Testis (tissue), 3 donors: ENCODE data around the gene RFPL4A. TPM values are rescaled to one million over a fixed set of nuclear protein-coding genes. Genes with fewer than 3 reads are reported as not detected.
A peak's percentile ranks its signal among the peaks of the same experiment; 100 is the strongest.

ENCODE experiments used
- DNase-seq: peaks from one replicate; pipeline ENCODE4 v3.0.0-alpha.2; 2019
- H3K27ac ChIP-seq, 2 donors: fragments of 200-600 bp; sonication (generic); one replicate each; pipeline ENCODE4 v1.5.1; 2019
- H3K27me3 ChIP-seq: fragments of 200-600 bp; sonication (generic); one replicate; pipeline ENCODE4 v1.5.1; 2019
- H3K36me3 ChIP-seq: fragments of 200-600 bp; sonication (generic); one replicate; pipeline ENCODE4 v1.5.1; 2017; ENCODE audit warnings: low read depth; ENCODE audit errors: missing control alignments
- H3K4me1 ChIP-seq: fragments of 200-600 bp; sonication (generic); one replicate; pipeline ENCODE4 v1.5.1; 2019
- H3K4me3 ChIP-seq, 2 donors: fragments of 200-600 bp; sonication (generic); one replicate each; pipeline ENCODE4 v1.5.1; 2017 to 2019
- H3K9me3 ChIP-seq: fragments of 200-600 bp; sonication (generic); one replicate; pipeline ENCODE4 v1.5.1; 2017
- POLR2A ChIP-seq: fragments of 450-650 bp; IDR thresholded peaks from one replicate; pipeline ENCODE4 v1.6.1; 2017; ENCODE audit warnings: antibody characterized with exemption, mild to moderate bottlenecking, moderate library complexity
- WGBS, 2 donors: methylation state at CpG; one replicate each; pipeline ENCODE4 v1.1.5; 2018; 5-methylcytosine and 5-hydroxymethylcytosine counted together
- intact Hi-C: fragments of 100-400 bp; cut with DNase I; formaldehyde crosslinking; loops from one replicate; pipeline ENCODE4 v1.15.1; 2023; ENCODE audit warnings: low total_unique reads
- polyA plus RNA-seq: library from polyadenylated mRNA; stranded (reverse); fragments of 350-450 nt; fragmentation: Illumina TruSeq; extraction: RNeasy Lipid Tissue Mini Kit (QIAGEN cat#74804); gene quantifications from one replicate; pipeline ENCODE4 v1.2.3, GENCODE V29; 2014; ENCODE audit warnings: low read depth, low replicate concordance; ENCODE audit not compliant: insufficient read depth
- total RNA-seq, 2 donors: library from RNA; depleted of rRNA; stranded (reverse); fragments of >200 nt; gene quantifications; one replicate each; pipeline ENCODE4 v1.2.3, GENCODE V29; 2016
- TF ChIP-seq, protein P1 (sequence below), 3 experiments: fragments of 450-650 bp in 2 of 3; fragments of 200-600 bp in 1 of 3; sonication (generic) in 1 of 3; IDR thresholded peaks; one replicate each; pipeline ENCODE4 v1.5.1; 2016 to 2019; ENCODE audit warnings: antibody characterized with exemption in 3 of 3, mild to moderate bottlenecking in 2 of 3, moderate library complexity in 1 of 3

RFPL4A gene
- total and polyA plus RNA-seq, 3 donors from 2014 or later = 0.31 to 2.5 (median 1.8) TPM

DNA sequence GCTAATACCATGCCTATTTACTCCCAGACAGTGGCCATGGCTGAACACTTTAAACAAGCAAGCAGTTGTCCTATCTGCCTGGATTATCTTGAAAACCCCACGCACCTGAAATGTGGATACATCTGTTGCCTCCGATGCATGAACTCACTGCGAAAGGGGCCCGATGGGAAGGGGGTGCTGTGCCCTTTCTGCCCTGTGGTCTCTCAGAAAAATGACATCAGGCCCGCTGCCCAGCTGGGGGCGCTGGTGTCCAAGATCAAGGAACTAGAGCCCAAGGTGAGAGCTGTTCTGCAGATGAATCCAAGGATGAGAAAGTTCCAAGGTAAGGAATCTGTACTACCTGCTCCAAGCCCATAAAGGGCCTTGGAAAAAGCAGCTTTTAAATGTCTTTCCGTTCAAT is 18.6 kb downstream of the RFPL4A start:
- Histone ChIP-seq H3K27me3 (no peaks in the 10 kb centered on the region), H3K36me3 (no peaks in the 10 kb centered on the region), H3K27ac (no peak overlapping the region), H3K4me3 (no peak overlapping the region), H3K4me1 (no peaks in the 10 kb centered on the region), H3K9me3 (no peaks in the 10 kb centered on the region)
- 16 to 19% methylated on average over 6 to 7 of the region's 7 CpGs for WGBS, 2 donors
- TF ChIP-seq, protein P1, sequence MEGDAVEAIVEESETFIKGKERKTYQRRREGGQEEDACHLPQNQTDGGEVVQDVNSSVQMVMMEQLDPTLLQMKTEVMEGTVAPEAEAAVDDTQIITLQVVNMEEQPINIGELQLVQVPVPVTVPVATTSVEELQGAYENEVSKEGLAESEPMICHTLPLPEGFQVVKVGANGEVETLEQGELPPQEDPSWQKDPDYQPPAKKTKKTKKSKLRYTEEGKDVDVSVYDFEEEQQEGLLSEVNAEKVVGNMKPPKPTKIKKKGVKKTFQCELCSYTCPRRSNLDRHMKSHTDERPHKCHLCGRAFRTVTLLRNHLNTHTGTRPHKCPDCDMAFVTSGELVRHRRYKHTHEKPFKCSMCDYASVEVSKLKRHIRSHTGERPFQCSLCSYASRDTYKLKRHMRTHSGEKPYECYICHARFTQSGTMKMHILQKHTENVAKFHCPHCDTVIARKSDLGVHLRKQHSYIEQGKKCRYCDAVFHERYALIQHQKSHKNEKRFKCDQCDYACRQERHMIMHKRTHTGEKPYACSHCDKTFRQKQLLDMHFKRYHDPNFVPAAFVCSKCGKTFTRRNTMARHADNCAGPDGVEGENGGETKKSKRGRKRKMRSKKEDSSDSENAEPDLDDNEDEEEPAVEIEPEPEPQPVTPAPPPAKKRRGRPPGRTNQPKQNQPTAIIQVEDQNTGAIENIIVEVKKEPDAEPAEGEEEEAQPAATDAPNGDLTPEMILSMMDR (IDR thresholded peaks at IDR 0.05) = peak in 1 of 3 experiments; percentile 14
- TF ChIP-seq POLR2A = no peak
- intact Hi-C loops = no loop called here
- peak; percentile 61 for DNase-seq

DNA sequence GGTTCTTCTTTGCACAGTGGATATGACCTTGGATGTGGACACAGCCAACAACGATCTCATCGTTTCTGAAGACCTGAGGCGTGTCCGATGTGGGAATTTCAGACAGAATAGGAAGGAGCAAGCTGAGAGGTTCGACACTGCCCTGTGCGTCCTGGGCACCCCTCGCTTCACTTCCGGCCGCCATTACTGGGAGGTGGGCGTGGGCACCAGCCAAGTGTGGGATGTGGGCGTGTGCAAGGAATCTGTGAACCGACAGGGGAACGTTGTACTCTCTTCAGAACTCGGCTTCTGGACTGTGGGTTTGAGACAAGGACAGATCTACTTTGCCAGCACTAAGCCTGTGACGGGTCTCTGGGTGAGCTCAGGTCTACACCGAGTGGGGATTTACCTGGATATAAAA is 19.4 kb downstream of the RFPL4A start:
- Histone ChIP-seq H3K27me3 (no peaks in the 10 kb centered on the region), H3K9me3 (no peaks in the 10 kb centered on the region), H3K4me1 (no peaks in the 10 kb centered on the region), H3K36me3 (no peaks in the 10 kb centered on the region), H3K4me3 (peak overlapping the region in 1 of 2 donors; percentile 21), H3K27ac (no peak overlapping the region)
- intact Hi-C loops = no loop called here
- DNase-seq = no peak
- TF ChIP-seq POLR2A = no peak
- TF ChIP-seq, protein P1 (IDR thresholded peaks at IDR 0.05) = no peak
- 53 to 63% methylated on average over 16 of the region's 16 CpGs for WGBS, 2 donors

- no peaks in the 10 kb centered on the region for H3K36me3 ChIP-seq
- no peak for DNase-seq
- no peaks in the 10 kb centered on the region for H3K27me3 ChIP-seq
- H3K27ac ChIP-seq = no peak overlapping the region
- no peak overlapping the region for H3K4me3 ChIP-seq
- TF ChIP-seq, protein P1 (IDR thresholded peaks at IDR 0.05) = no peak
- TF ChIP-seq POLR2A = no peak
- intact Hi-C loops = no loop called here
- H3K9me3 ChIP-seq = no peaks in the 10 kb centered on the region
- 84 to 91% methylated on average over 5 of the region's 5 CpGs for WGBS, 2 donors
- no peaks in the 10 kb centered on the region for H3K4me1 ChIP-seq
Measured at GRCh38 chr19:55781112-55781511, 22.2 kb downstream of the RFPL4A start.

- whole genome bisulfite sequencing, 2 donors = 93 to 94% methylated on average over 11 of the region's 11 CpGs
- no peaks in the 10 kb centered on the region for H3K9me3 ChIP-seq
Measured at GRCh38 chr19:55795021-55795420, 36.1 kb downstream of the RFPL4A start.

DNA sequence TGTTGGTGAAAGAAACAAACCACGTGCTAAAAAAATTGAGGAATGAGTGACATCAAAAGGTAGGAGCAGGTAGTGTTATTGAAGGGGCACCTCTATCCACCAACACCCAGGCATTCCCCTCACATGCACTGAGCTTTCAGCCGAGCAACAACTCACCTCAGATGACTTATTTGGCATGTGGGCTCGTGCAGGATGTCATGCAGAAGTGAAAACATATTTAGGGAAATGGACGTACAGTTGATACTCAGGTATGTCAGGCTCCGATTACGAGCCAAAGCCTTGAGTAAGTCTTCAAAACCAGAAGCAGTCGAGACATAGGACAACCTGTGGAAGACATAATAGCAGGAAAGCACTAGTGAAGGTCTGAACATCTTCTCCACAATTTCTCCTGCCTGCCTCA is 42.5 kb downstream of the RFPL4A start:
- intact Hi-C loops = no loop called here
- WGBS, 2 donors = 66 to 87% methylated on average over 7 of the region's 7 CpGs

More at GRCh38 chr19:55795021-55795420, 36.1 kb downstream of the RFPL4A start:
- Histone ChIP-seq H3K4me3 (no peak overlapping the region), H3K4me1 (no peaks in the 10 kb centered on the region), H3K27ac (no peak overlapping the region), H3K36me3 (no peaks in the 10 kb centered on the region), H3K27me3 (no peaks in the 10 kb centered on the region)
- intact Hi-C loops = no loop called here
- no peak for DNase-seq
- TF ChIP-seq, protein P1 (IDR thresholded peaks at IDR 0.05) = no peak
- TF ChIP-seq POLR2A = no peak

More for the DNA sequence above, 42.5 kb downstream of the RFPL4A start:
- TF ChIP-seq, protein P1 (IDR thresholded peaks at IDR 0.05) = no peak
- TF ChIP-seq POLR2A = no peak
- H3K9me3 ChIP-seq = no peaks in the 10 kb centered on the region
- DNase-seq = no peak
- H3K27me3 ChIP-seq = no peaks in the 10 kb centered on the region
- H3K4me3 ChIP-seq = no peak overlapping the region
- no peaks in the 10 kb centered on the region for H3K36me3 ChIP-seq
- no peak overlapping the region for H3K27ac ChIP-seq
- H3K4me1 ChIP-seq = no peaks in the 10 kb centered on the region
